Endothelial cell of umbilical vein (primary cell): ENCODE results near the gene SOX21. TPM values are rescaled to one million over a fixed set of nuclear protein-coding genes. Genes with fewer than 3 reads are reported as not detected.
"Not testable (repeated sequence)": the region's sequence is repeated elsewhere in the genome, so short reads cannot be mapped to it uniquely, and the experiment has no call there.

Experiments used
- BruUV-seq: library from RNA; stranded (reverse); fragments of 400-500 nt; replicated peaks from 2 replicates; lab custom pipeline; 2021; lab: Mats Ljungman, UMichigan
- CTCF ChIA-PET: fragments of 300-600, 350-600 bp; sonication (Branson Sonifier 250); formaldehyde crosslinking; loops from one replicate; lab custom pipeline; 2021; ENCODE audit warnings: antibody characterized with exemption, inconsistent platforms; lab: Charles Lee
- POLR2A ChIA-PET: fragments of 300-600, 350-600 bp; sonication (Branson Sonifier 250); formaldehyde crosslinking; loops from one replicate; lab custom pipeline; 2021; ENCODE audit warnings: antibody characterized with exemption, inconsistent platforms; lab: Charles Lee
- DNase-seq: peaks from one replicate; pipeline ENCODE4 v3.0.0-alpha.2; 2011; ENCODE audit warnings: low read depth, low spot score
- FAIRE-seq: peaks from 2 replicates; lab custom pipeline; 2011; peaks lifted over from hg19 to GRCh38; lab: Jason Lieb, UNC
- H2AFZ ChIP-seq: 2 replicates; pipeline ENCODE4 v1.6.0; 2012; ENCODE audit warnings: low read depth, low read length, control low read depth, inconsistent platforms
- H3K27ac ChIP-seq: 2 replicates; pipeline ENCODE4 v1.5.1; 2011; ENCODE audit warnings: low read depth, mild to moderate bottlenecking, control low read depth, low read length, moderate library complexity; ENCODE audit not compliant: insufficient read depth
- H3K27me3 ChIP-seq, 2 experiments: 2 replicates each; pipeline versions ENCODE4 v1.6.0 to v1.6.1; 2011; ENCODE audit warnings: low read length in 2 of 2, mixed read lengths in 1 of 2; ENCODE audit not compliant: control insufficient read depth in 2 of 2, insufficient read depth in 2 of 2
- H3K36me3 ChIP-seq, 2 experiments: 2 replicates in 1 of 2; 3 replicates in 1 of 2; pipeline ENCODE4 v1.5.1; 2011; ENCODE audit warnings: low read length in 2 of 2, mild to moderate bottlenecking in 1 of 2, moderate library complexity in 1 of 2; ENCODE audit not compliant: control insufficient read depth in 2 of 2, insufficient read depth in 2 of 2; ENCODE audit errors: extremely low read depth in 1 of 2
- H3K4me1 ChIP-seq: 3 replicates; pipeline ENCODE4 v1.5.1; 2011; ENCODE audit warnings: mild to moderate bottlenecking, low read length; ENCODE audit not compliant: control insufficient read depth, insufficient read depth; ENCODE audit errors: extremely low read depth
- H3K4me2 ChIP-seq: 2 replicates; pipeline ENCODE4 v1.6.1; 2011; ENCODE audit warnings: low read length, control low read depth, mixed read lengths; ENCODE audit not compliant: insufficient read depth
- H3K4me3 ChIP-seq, 3 experiments: fragments of 200-600 bp in 1 of 3; sonication (generic), shearing (Covaris generic) in 1 of 3; replicated peaks in 1 of 3; 2 replicates each; pipeline ENCODE4 v1.5.1; 2011 to 2016; ENCODE audit warnings: control low read depth in 3 of 3, low read length in 3 of 3, mild to moderate bottlenecking in 2 of 3, inconsistent platforms in 1 of 3, low read depth in 1 of 3, moderate library complexity in 1 of 3; ENCODE audit not compliant: insufficient read depth in 1 of 3
- H3K79me2 ChIP-seq: 2 replicates; pipeline ENCODE4 v1.6.0; 2012; ENCODE audit warnings: low read length, inconsistent platforms; ENCODE audit not compliant: control insufficient read depth, insufficient read depth
- H3K9ac ChIP-seq: replicated peaks from 2 replicates; pipeline ENCODE3; 2011; ENCODE audit warnings: low read length, control low read depth; ENCODE audit not compliant: insufficient read depth; ENCODE audit errors: extremely low read depth
- H3K9me1 ChIP-seq: replicated peaks from 3 replicates; pipeline ENCODE4 v1.6.0; 2011; ENCODE audit warnings: mild to moderate bottlenecking, low read length; ENCODE audit not compliant: control insufficient read depth, insufficient read depth; ENCODE audit errors: extremely low read depth
- H3K9me3 ChIP-seq: replicated peaks from 2 replicates; pipeline ENCODE4 v1.5.1; 2012; ENCODE audit warnings: low read length, inconsistent platforms; ENCODE audit not compliant: control insufficient read depth, insufficient read depth
- H4K20me1 ChIP-seq: replicated peaks from 2 replicates; pipeline ENCODE3; 2011; ENCODE audit warnings: mild to moderate bottlenecking, low read length; ENCODE audit not compliant: control insufficient read depth, insufficient read depth; ENCODE audit errors: extremely low read depth
- EZH2 ChIP-seq: IDR thresholded peaks from 2 replicates; pipeline ENCODE4 v1.6.1; 2012; ENCODE audit warnings: borderline replicate concordance, low read depth, mild to moderate bottlenecking, moderate library complexity, low read length, inconsistent platforms; ENCODE audit not compliant: severe bottlenecking
- FOS ChIP-seq: IDR thresholded peaks from 2 replicates; pipeline ENCODE4 v1.6.1; 2011; ENCODE audit warnings: mild to moderate bottlenecking, low read length, moderate library complexity, borderline replicate concordance; ENCODE audit not compliant: insufficient read depth
- GATA2 ChIP-seq: IDR thresholded peaks from 2 replicates; pipeline ENCODE4 v1.7.0; 2011; ENCODE audit warnings: low read depth, mild to moderate bottlenecking, moderate library complexity, mixed read lengths, low read length; ENCODE audit not compliant: insufficient read length, insufficient read depth
- JUN ChIP-seq: IDR thresholded peaks from 2 replicates; pipeline ENCODE4 v1.6.1; 2011; ENCODE audit warnings: borderline replicate concordance, low read depth; ENCODE audit not compliant: insufficient read length, insufficient read depth
- MYC ChIP-seq: IDR thresholded peaks from one replicate; pipeline ENCODE4 v1.6.1; 2011; ENCODE audit warnings: mild to moderate bottlenecking, low read depth, low read length
- POLR2A ChIP-seq: IDR thresholded peaks from 2 replicates; pipeline ENCODE4 v1.6.1; 2012; ENCODE audit warnings: low read depth, mild to moderate bottlenecking, control low read depth, low read length
- POLR2AphosphoS5 ChIP-seq: IDR thresholded peaks from 2 replicates; pipeline ENCODE4 v1.6.1; 2012; ENCODE audit warnings: low read depth, mild to moderate bottlenecking, control low read depth, low read length, moderate library complexity; ENCODE audit not compliant: insufficient read depth
- dilution Hi-C: fragments of 300-500 bp; cut with MboI; formaldehyde crosslinking; loops from one replicate; pipeline ENCODE4 v1.15.0; 2019; ENCODE audit warnings: low sequenced_read_pairs; ENCODE audit not compliant: extremely low pct_ligation_motif_present
- intact Hi-C: fragments of 100-400 bp; cut with micrococcal nuclease; formaldehyde crosslinking; loops from one replicate; pipeline ENCODE4 v1.10.0; 2022
- polyA plus RNA-seq, 4 experiments: library from polyadenylated mRNA; depleted of rRNA in 3 of 4; stranded (reverse) in 3 of 4; unstranded in 1 of 4; fragments of >200 nt; gene quantifications; 2 replicates each; pipeline versions ENCODE4 v1.2.1 to v1.2.3, GENCODE V29; 2011 to 2012; ENCODE audit warnings: missing spikeins in 1 of 4
- total RNA-seq: library from RNA; stranded (reverse); gene quantifications from 2 replicates; pipeline ENCODE4 v1.2.3, GENCODE V29; 2021
- TF ChIP-seq, protein P1 (sequence below), 2 donors: IDR thresholded peaks; 1 replicate in 1 of 2; 2 replicates in 1 of 2; pipeline ENCODE4 v1.5.1; 2011; ENCODE audit warnings: low read length in 2 of 2, mild to moderate bottlenecking in 2 of 2, moderate library complexity in 2 of 2, control low read depth in 1 of 2, inconsistent platforms in 1 of 2, low read depth in 1 of 2; ENCODE audit not compliant: insufficient read depth in 1 of 2; ENCODE audit errors: extremely low read depth in 1 of 2
- TF ChIP-seq, protein P2 (sequence below): IDR thresholded peaks from 2 replicates; pipeline ENCODE4 v1.6.1; 2011; ENCODE audit not compliant: insufficient read depth, insufficient read length

The SOX21 gene
- total and polyA plus RNA-seq, 2 donors (not counting 3 experiments of a cell fraction or from before 2014, with no cell fraction given): not detected

DNA sequence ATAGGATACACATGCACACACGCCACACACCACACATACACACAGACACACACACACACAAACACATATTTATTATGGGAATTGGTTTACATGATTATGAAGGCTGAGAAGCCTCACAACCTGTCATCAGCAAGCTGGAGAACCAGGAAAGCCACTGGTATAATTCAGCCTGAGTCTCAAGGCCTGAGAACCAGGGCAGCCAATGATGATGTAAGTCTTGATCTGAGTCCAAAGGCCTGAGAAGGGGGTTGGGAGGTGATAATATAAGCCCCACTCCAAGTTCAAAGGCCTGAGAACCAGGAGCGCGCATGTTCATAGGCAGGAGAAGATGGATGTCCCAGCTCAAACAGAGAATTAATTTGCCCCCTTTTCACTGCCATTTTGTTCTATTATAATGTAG, 18.7 kb upstream of the SOX21 start:
- FAIRE-seq: no peak
- no peak overlapping the region for H3K4me3 ChIP-seq

DNA sequence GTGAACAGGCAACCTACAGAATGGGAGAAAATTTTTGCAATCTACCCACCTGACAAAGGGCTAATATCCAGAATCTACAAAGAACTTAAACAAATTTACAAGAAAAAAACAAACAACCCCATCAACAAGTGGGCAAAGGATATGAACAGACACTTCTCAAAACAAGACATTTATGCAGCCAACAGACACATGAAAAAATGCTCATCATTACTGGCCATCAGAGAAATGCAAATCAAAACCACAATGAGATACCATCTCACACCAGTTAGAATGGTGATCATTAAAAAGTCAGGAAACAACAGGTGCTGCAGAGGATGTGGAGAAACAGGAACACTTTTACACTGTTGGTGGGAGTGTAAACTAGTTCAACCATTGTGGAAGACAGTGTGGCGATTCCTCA, 17.6 kb upstream of the SOX21 start:
- H3K4me3 ChIP-seq, H3K79me2 ChIP-seq, CTCF ChIA-PET, FAIRE-seq, H3K36me3 ChIP-seq, H3K4me1 ChIP-seq, dilution Hi-C loops, H3K27me3 ChIP-seq, H3K27ac ChIP-seq, POLR2A ChIA-PET, H3K9me1 ChIP-seq, H3K9me3 ChIP-seq, H4K20me1 ChIP-seq, DNase-seq, H2AFZ ChIP-seq, intact Hi-C loops, H3K9ac ChIP-seq, BruUV-seq, H3K4me2 ChIP-seq: not testable (repeated sequence)

More for the DNA sequence above, 18.7 kb upstream of the SOX21 start:
- H3K79me2 ChIP-seq: no peaks in the 10 kb centered on the region
- dilution Hi-C loops: no loop called here
- no peak for DNase-seq
- no peak overlapping the region for H3K27ac ChIP-seq
- CTCF ChIA-PET: no interaction called here
- H3K36me3 ChIP-seq: no peaks in the 10 kb centered on the region
- no peak overlapping the region for H3K9ac ChIP-seq
- peaks cover 2 to 7% of the 10 kb centered on the region in 2 experiments for H3K27me3 ChIP-seq
- BruUV-seq: no TSS peak
- H4K20me1 ChIP-seq: no peaks in the 10 kb centered on the region
- H3K9me1 ChIP-seq: no peaks in the 10 kb centered on the region
- POLR2A ChIA-PET: no interaction called here
- no peak overlapping the region for H3K4me2 ChIP-seq
- no peak overlapping the region for H2AFZ ChIP-seq
- no peaks in the 10 kb centered on the region for H3K4me1 ChIP-seq
- TF ChIP-seq, protein P1, sequence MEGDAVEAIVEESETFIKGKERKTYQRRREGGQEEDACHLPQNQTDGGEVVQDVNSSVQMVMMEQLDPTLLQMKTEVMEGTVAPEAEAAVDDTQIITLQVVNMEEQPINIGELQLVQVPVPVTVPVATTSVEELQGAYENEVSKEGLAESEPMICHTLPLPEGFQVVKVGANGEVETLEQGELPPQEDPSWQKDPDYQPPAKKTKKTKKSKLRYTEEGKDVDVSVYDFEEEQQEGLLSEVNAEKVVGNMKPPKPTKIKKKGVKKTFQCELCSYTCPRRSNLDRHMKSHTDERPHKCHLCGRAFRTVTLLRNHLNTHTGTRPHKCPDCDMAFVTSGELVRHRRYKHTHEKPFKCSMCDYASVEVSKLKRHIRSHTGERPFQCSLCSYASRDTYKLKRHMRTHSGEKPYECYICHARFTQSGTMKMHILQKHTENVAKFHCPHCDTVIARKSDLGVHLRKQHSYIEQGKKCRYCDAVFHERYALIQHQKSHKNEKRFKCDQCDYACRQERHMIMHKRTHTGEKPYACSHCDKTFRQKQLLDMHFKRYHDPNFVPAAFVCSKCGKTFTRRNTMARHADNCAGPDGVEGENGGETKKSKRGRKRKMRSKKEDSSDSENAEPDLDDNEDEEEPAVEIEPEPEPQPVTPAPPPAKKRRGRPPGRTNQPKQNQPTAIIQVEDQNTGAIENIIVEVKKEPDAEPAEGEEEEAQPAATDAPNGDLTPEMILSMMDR (IDR thresholded peaks at IDR 0.05; ENCODE audit: extremely low read depth in 1 of 2, insufficient read depth in 1 of 2, low read depth in 1 of 2, low read length in 2 of 2): no peak
- no peak for TF ChIP-seq EZH2
- no peak for TF ChIP-seq FOS
- no peak for TF ChIP-seq GATA2
- no peak for TF ChIP-seq MYC
- TF ChIP-seq POLR2AphosphoS5: no peak
- no peak for TF ChIP-seq POLR2A
- TF ChIP-seq, protein P2, sequence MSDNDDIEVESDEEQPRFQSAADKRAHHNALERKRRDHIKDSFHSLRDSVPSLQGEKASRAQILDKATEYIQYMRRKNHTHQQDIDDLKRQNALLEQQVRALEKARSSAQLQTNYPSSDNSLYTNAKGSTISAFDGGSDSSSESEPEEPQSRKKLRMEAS: no peak
- no peak for TF ChIP-seq JUN
- no peaks in the 10 kb centered on the region for H3K9me3 ChIP-seq
- intact Hi-C loops: no loop called here
